ENCODE measurements around the gene PSMD11. TPM values are rescaled to one million over a fixed set of nuclear protein-coding genes. Genes with fewer than 3 reads are reported as not detected.

PSMD11 gene
- polyA plus RNA-seq, 1 of the 3 experiments (the other 2 are of a cell fraction): 63.1 TPM

DNA sequence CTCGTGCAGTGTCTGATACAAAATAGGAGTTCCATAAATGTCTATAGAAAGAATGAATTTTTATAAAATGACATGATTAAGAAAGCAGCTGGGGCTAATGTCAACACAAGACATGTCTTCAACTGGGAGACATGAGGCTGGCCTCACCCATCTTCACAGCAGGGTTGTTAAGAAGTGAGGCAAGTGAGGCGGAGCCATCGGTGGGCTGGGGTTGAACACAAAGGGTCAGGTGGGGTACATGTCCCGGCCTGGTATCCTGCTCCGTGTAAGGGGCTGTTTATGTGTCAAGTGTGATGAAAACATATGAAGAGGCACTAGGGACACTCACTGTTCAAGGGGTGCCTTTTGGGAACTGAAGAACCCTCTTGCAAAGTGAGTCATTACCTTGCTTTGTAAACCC, 64.6 kb downstream of the PSMD11 start:
- Histone ChIP-seq H2AFZ (ENCODE audit: low read depth) (no peak overlapping the region), H4K20me1 (ENCODE audit: insufficient read depth) (no peaks in the 10 kb centered on the region), H3K79me2 (ENCODE audit: insufficient read depth) (no peaks in the 10 kb centered on the region), H3K36me3 (replicated peaks in 1 of 2; ENCODE audit: control insufficient read depth in 1 of 2, insufficient read depth in 2 of 2, low read length in 1 of 2) (no peaks in the 10 kb centered on the region), H3K4me2 (no peak overlapping the region), H3K27me3 (ENCODE audit: insufficient read depth) (no peaks in the 10 kb centered on the region), H3K4me3 (ENCODE audit: low read depth in 2 of 2, low read length in 1 of 2) (no peak overlapping the region), H3K4me1 (ENCODE audit: control insufficient read depth in 1 of 2, insufficient read depth in 2 of 2, low read depth in 1 of 2, low read length in 1 of 2) (peaks cover 4 to 5% of the 10 kb centered on the region in 2 experiments; a peak in 3 of 4 replicates), H3K27ac (ENCODE audit: low read depth in 2 of 2, low read length in 1 of 2) (no peak overlapping the region), H3F3A (replicated peaks; ENCODE audit: insufficient read depth) (no peaks in the 10 kb centered on the region), H3K9me2 (no peaks in the 10 kb centered on the region), H3K9ac (no peak overlapping the region), H3K9me3 (no peaks in the 10 kb centered on the region)
- TF ChIP-seq TCF12 (IDR thresholded peaks at IDR 0.05) (no peak), SIN3A (IDR thresholded peaks at IDR 0.05; ENCODE audit: borderline replicate concordance, low read depth, low read length) (no peak), EZH2phosphoT487 (IDR thresholded peaks at IDR 0.05; ENCODE audit: borderline replicate concordance, low read depth) (no peak), GATA2 (CRISPR knock-in tag; IDR thresholded peaks at IDR 0.05) (no peak)
- ChIA-PET CTCF (interaction anchor here (1.3 to 2.3 kb wide), 2 partner anchors 47 to 245 kb away, joined by 3 to 7 read pairs; no protein-coding TSS in a partner anchor), POLR2A (no interaction called here)
- no peak for DNase-seq
- whole genome bisulfite sequencing (ENCODE audit: low lambda C conversion rate): 88% methylated on average over 5 of the region's 5 CpGs

DNA sequence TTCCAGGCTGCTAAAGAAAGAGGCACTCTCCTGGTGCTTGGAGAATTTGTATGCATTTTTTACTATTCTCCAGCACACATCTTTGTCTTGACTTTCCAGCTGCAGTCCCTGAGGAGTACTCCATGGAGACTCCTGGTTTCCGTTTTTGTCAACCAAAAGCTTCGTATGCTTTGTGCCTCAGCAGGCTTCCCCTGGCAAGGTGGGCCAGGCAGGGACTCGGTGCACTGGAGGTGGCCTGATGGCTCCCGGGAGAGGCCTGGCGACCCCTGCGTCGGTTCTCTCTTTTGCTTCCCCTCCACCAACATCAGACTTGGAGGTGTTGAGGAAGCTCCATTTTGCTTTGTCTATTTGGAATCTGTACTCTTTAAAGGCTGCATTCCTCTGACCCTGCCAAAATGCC, 66.2 kb downstream of the PSMD11 start:
- ChIA-PET POLR2A (interaction anchor here (0.6 kb wide), 1 partner anchor 12 kb away, joined by 3 read pairs; no protein-coding TSS in a partner anchor), CTCF (interaction anchor here (0.9 to 1.8 kb wide), 3 partner anchors 19 to 149 kb away, joined by 3 to 4 read pairs (median 4); no protein-coding TSS in a partner anchor)
- H3K9ac ChIP-seq: no peak overlapping the region
- no peaks in the 10 kb centered on the region for H3K27me3 ChIP-seq (ENCODE audit: insufficient read depth)
- no peak overlapping the region for H2AFZ ChIP-seq (ENCODE audit: low read depth)
- DNase-seq: no peak
- H3K9me2 ChIP-seq: no peaks in the 10 kb centered on the region
- no peak overlapping the region for H3K4me2 ChIP-seq
- no peaks in the 10 kb centered on the region for H3K79me2 ChIP-seq (ENCODE audit: insufficient read depth)
- no peaks in the 10 kb centered on the region for H3F3A ChIP-seq (replicated peaks; ENCODE audit: insufficient read depth)
- 84% methylated on average over 7 of the region's 7 CpGs for WGBS (ENCODE audit: low lambda C conversion rate)
- H3K9me3 ChIP-seq: no peaks in the 10 kb centered on the region
- no peak for TF ChIP-seq YY1 (IDR thresholded peaks at IDR 0.05; ENCODE audit: low read depth)
- no peak for TF ChIP-seq EP300 (IDR thresholded peaks at IDR 0.05; ENCODE audit: borderline replicate concordance in 1 of 2, low read depth in 1 of 2, low read length in 1 of 2)
- TF ChIP-seq FOXM1 (IDR thresholded peaks at IDR 0.05; ENCODE audit: low read depth): no peak
- no peak for TF ChIP-seq MXI1 (IDR thresholded peaks at IDR 0.05; ENCODE audit: low read depth, low read length)
- TF ChIP-seq GABPA (IDR thresholded peaks at IDR 0.05; ENCODE audit: low read depth): no peak
- no peaks in the 10 kb centered on the region for H4K20me1 ChIP-seq (ENCODE audit: insufficient read depth)
- no peak overlapping the region for H3K4me3 ChIP-seq (ENCODE audit: low read depth in 2 of 2, low read length in 1 of 2)
- H3K36me3 ChIP-seq (replicated peaks in 1 of 2; ENCODE audit: control insufficient read depth in 1 of 2, insufficient read depth in 2 of 2, low read length in 1 of 2): no peaks in the 10 kb centered on the region
- H3K27ac ChIP-seq (ENCODE audit: low read depth in 2 of 2, low read length in 1 of 2): no peak overlapping the region
- no peaks in the 10 kb centered on the region for H3K4me1 ChIP-seq (ENCODE audit: control insufficient read depth in 1 of 2, insufficient read depth in 2 of 2, low read depth in 1 of 2, low read length in 1 of 2)

DNA sequence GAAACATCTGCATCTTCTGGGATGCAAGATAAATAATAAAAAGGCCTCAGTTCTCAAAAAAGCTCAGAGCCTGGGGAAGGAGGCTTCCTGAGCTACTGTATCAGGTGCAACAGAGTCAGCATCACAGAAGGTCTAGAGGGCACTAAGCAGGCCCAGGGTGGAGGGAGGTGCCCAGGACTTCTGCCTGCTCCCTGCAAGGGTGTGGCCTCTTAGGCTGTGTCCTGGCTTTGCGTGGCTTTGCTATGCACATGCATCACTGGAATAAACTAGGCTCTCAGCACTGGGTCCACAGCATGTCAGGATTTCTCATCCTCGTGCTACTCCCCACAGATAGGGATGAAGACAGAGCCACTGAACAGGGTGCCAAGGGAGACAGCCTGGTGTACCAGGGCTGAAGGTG, 68.0 kb downstream of the PSMD11 start:
- ChIA-PET CTCF (interaction anchor here (1.1 to 1.6 kb wide), 2 partner anchors 25 to 147 kb away, joined by 3 read pairs; no protein-coding TSS in a partner anchor), POLR2A (no interaction called here)
- no peaks in the 10 kb centered on the region for H4K20me1 ChIP-seq (ENCODE audit: insufficient read depth)
- no peak overlapping the region for H2AFZ ChIP-seq (ENCODE audit: low read depth)
- no peaks in the 10 kb centered on the region for H3K27me3 ChIP-seq (ENCODE audit: insufficient read depth)
- no peak overlapping the region for H3K27ac ChIP-seq (ENCODE audit: low read depth in 2 of 2, low read length in 1 of 2)
- H3K4me1 ChIP-seq (ENCODE audit: control insufficient read depth in 1 of 2, insufficient read depth in 2 of 2, low read depth in 1 of 2, low read length in 1 of 2): no peaks in the 10 kb centered on the region; a peak in 1 of 4 replicates
- H3F3A ChIP-seq (replicated peaks; ENCODE audit: insufficient read depth): no peaks in the 10 kb centered on the region
- H3K79me2 ChIP-seq (ENCODE audit: insufficient read depth): no peaks in the 10 kb centered on the region
- no peak overlapping the region for H3K9ac ChIP-seq
- no peak overlapping the region for H3K4me2 ChIP-seq
- H3K36me3 ChIP-seq (replicated peaks in 1 of 2; ENCODE audit: control insufficient read depth in 1 of 2, insufficient read depth in 2 of 2, low read length in 1 of 2): no peaks in the 10 kb centered on the region
- no peak for DNase-seq
- no peaks in the 10 kb centered on the region for H3K9me2 ChIP-seq
- no peak overlapping the region for H3K4me3 ChIP-seq (ENCODE audit: low read depth in 2 of 2, low read length in 1 of 2)
- H3K9me3 ChIP-seq: no peaks in the 10 kb centered on the region
- 63% methylated on average over 1 of the region's 2 CpGs for WGBS (ENCODE audit: low lambda C conversion rate)
- TF ChIP-seq MEF2A (IDR thresholded peaks at IDR 0.05; ENCODE audit: borderline replicate concordance, low read depth) (no peak), RAD21 (IDR thresholded peaks at IDR 0.05; ENCODE audit: low read length) (no peak), POLR2AphosphoS5 (IDR thresholded peaks at IDR 0.05; ENCODE audit: low read depth, low read length) (no peak), SIN3A (IDR thresholded peaks at IDR 0.05; ENCODE audit: borderline replicate concordance, low read depth, low read length) (no peak), TEAD4 (IDR thresholded peaks at IDR 0.05; ENCODE audit: borderline replicate concordance, insufficient read depth) (no peak), GATA2 (CRISPR knock-in tag; IDR thresholded peaks at IDR 0.05) (no peak), FOSL2 (IDR thresholded peaks at IDR 0.05; ENCODE audit: borderline replicate concordance, low read depth) (no peak), JUND (IDR thresholded peaks at IDR 0.05) (no peak), EP300 (IDR thresholded peaks at IDR 0.05; ENCODE audit: borderline replicate concordance in 1 of 2, low read depth in 1 of 2, low read length in 1 of 2) (no peak), FOXJ3 (CRISPR knock-in tag; IDR thresholded peaks at IDR 0.05) (no peak), EZH2phosphoT487 (IDR thresholded peaks at IDR 0.05; ENCODE audit: borderline replicate concordance, low read depth) (no peak)
- TF ChIP-seq, protein P1, sequence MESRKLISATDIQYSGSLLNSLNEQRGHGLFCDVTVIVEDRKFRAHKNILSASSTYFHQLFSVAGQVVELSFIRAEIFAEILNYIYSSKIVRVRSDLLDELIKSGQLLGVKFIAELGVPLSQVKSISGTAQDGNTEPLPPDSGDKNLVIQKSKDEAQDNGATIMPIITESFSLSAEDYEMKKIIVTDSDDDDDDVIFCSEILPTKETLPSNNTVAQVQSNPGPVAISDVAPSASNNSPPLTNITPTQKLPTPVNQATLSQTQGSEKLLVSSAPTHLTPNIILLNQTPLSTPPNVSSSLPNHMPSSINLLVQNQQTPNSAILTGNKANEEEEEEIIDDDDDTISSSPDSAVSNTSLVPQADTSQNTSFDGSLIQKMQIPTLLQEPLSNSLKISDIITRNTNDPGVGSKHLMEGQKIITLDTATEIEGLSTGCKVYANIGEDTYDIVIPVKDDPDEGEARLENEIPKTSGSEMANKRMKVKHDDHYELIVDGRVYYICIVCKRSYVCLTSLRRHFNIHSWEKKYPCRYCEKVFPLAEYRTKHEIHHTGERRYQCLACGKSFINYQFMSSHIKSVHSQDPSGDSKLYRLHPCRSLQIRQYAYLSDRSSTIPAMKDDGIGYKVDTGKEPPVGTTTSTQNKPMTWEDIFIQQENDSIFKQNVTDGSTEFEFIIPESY (IDR thresholded peaks at IDR 0.05; ENCODE audit: borderline replicate concordance, low read depth): no peak
- TF ChIP-seq, protein P2, sequence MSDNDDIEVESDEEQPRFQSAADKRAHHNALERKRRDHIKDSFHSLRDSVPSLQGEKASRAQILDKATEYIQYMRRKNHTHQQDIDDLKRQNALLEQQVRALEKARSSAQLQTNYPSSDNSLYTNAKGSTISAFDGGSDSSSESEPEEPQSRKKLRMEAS (IDR thresholded peaks at IDR 0.05; ENCODE audit: low read depth): no peak
- TF ChIP-seq, protein P3, sequence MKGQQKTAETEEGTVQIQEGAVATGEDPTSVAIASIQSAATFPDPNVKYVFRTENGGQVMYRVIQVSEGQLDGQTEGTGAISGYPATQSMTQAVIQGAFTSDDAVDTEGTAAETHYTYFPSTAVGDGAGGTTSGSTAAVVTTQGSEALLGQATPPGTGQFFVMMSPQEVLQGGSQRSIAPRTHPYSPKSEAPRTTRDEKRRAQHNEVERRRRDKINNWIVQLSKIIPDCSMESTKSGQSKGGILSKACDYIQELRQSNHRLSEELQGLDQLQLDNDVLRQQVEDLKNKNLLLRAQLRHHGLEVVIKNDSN (IDR thresholded peaks at IDR 0.05; ENCODE audit: borderline replicate concordance, low read depth): no peak

All from SK-N-SH (cell line).